HG02973 (cell line): ENCODE measurements around the gene PALB2.
"Not testable (repeated sequence)": the region's sequence is repeated elsewhere in the genome, so short reads cannot be mapped to it uniquely, and the experiment has no call there.

Experiments used
- ATAC-seq: cut with Tn5 transposase; IDR thresholded peaks from one replicate; pipeline ENCODE4 v1.9.1; 2021; ENCODE audit warnings: moderate library complexity; ENCODE audit not compliant: unreplicated experiment

The PALB2 gene

DNA sequence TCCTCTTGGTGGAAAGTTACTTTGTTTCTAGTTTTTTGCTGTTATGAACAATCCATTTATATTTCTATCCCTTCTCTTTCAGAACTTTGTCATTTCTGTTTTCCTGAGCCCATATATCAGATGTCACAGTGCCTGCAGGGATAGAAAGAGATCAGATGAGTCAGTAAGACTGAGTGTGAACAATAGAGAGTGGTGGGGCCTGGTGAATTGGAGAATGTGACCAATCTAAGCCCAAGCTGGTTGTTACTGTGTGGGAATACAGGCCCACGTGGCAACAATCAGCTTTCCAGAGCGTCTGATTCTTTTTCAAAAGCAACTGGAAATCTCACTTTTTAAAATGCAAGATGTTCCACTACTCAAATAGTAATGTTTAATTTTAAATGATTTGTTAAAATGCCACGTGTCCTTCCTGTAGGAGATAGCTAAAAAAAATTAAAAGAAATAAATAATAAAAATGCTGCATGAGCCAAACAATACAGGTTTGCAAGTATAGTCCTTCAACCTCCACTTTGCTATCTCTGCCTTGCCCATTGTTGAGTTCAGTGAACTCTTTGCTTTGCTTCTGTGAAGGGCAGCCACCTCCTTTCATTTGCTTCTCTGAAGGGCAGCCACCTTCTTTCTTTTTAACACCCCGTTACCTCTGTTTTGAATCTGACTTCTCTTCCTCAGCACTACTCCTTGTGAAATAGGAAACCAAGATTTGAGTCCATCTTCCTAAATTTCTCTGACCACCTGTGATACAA is 9.7 kb upstream of the PALB2 start:
- no peak for ATAC-seq

- ATAC-seq: no peak
Measured at GRCh38 chr16:23642246-23642774, 1.2 kb upstream of the PALB2 start.

DNA sequence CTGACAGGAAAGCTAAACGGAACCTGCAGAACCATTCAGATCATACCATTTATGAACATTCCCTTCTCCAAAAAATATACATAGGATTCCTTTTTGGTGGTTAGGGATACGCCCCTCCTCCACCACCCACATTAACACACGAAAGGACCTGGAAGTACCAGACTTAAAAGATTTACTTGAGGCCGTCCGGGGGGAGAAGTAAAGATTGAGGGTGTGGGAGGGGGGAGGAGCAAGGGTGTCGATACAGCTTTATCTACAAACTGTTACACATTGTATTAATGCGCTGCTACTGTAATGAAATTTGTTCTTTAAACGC is 537 bp downstream of the PALB2 start:
- ATAC-seq: no peak

DNA sequence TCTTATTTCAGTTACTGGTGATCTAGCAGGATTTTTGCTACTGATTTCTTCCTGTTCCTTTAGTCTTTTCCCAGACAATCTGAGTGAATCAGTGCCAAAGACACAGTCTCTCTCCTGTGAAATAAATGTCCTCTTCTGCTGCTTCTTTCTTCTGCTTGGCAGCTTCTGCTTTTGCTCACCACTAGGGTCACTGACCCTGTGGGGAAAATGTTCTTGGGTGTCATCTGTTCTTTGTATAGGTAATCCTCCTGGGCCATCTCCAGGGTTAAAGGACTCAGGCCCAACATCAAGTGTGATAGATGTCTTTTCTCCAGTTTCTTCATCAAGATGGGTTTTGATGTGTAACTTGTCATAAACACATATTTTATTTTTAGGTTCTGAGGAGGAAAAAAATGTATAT is 5.2 kb downstream of the PALB2 start:
- no peak for ATAC-seq

GRCh38 chr16:23634461-23635036 is 6.6 kb downstream of the PALB2 start:
- ATAC-seq: no peak

GRCh38 chr16:23631874-23632273 is 9.2 kb downstream of the PALB2 start:
- not testable (repeated sequence) for ATAC-seq

DNA sequence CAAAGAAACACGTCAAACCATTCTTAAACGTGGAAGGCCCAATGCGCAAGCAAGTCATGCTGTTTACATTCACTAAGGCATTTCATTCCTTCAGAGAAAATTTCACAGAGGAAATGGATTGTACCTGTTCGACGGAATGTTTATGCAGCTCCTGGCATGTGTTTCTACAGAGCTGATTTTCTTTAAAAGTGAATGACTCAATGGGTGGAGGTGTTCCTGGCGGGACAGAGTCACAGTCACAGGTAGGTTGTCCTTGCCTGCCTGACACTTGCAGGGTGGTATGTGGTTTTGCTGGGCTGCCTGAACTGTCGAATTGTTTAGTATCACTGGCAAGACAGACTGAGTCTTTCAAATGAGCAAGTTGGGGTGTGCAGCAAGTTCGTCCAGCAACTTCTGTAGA is 11.6 kb downstream of the PALB2 start:
- ATAC-seq: no peak

DNA sequence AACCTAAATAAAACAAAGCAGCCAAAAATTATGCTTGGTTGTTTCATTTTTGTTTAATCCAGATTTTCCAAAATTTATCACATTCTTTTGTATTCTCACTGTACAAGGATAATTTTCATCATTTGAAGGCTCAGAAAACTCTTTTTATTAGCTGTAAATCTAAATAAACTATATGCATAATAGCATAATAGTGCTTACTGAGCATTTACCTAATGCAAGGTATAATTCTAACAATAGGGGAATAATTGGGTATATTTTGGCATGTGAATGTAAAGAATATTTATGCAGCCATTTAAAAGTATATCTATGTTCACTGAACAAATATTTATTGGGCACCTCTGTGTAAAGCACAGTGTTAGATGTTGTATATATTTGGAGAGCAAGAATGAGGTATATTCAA is 17.0 kb downstream of the PALB2 start:
- no peak for ATAC-seq

- no peak for ATAC-seq
Measured at GRCh38 chr16:23615805-23616204, 25.3 kb downstream of the PALB2 start.

- no peak for ATAC-seq
Measured at GRCh38 chr16:23611936-23612335, 29.2 kb downstream of the PALB2 start.

GRCh38 chr16:23610905-23611304 is 30.2 kb downstream of the PALB2 start:
- ATAC-seq: not testable (repeated sequence)

- ATAC-seq: no peak
Measured at GRCh38 chr16:23609929-23610328, 31.2 kb downstream of the PALB2 start.

- no peak for ATAC-seq
Measured at GRCh38 chr16:23608194-23608593, 32.9 kb downstream of the PALB2 start.

- ATAC-seq: no peak
Measured at GRCh38 chr16:23607726-23608125, 33.4 kb downstream of the PALB2 start.

GRCh38 chr16:23597003-23597756 is 43.9 kb downstream of the PALB2 start:
- no peak for ATAC-seq

GRCh38 chr16:23595951-23596720 is 45.0 kb downstream of the PALB2 start, which contains the start of gene NDUFAB1:
NDUFAB1 (minus strand) TSS chr16:23596316; CDS start chr16:23596290, 26 bp downstream.
- ATAC-seq: peak; percentile 88

GRCh38 chr16:23595246-23595950 is 45.7 kb downstream of the PALB2 start:
- no peak for ATAC-seq

DNA sequence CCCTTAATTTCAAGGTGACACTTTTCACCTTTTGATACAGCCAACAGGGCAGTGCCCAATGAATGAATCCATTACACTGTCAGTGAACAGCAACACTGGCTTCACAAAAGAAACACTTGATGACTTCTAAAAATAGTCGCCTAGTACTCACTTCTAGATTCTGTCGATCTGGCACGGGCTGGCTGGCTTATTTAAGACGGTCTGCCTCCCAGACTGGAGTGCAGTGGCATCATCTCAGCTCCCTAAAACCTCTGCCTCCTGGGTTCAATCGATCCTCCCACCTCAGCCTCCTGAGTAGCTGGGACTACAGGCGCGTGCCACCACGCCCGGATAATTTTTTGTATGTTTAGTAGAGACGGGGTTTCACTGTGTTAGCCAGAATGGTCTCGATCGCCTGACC is 46.9 kb downstream of the PALB2 start:
- ATAC-seq: no peak

GRCh38 chr16:23590181-23590580 is 50.9 kb downstream of the PALB2 start:
- no peak for ATAC-seq

- no peak for ATAC-seq
Measured at GRCh38 chr16:23587726-23588125, 53.4 kb downstream of the PALB2 start.
